ENCODE measurements around the gene TNFAIP8L1.

GRCh38 chr19:4620675-4621074, 18.6 kb upstream of the TNFAIP8L1 start:
- TF ChIP-seq POLR2A (IDR thresholded peaks at IDR 0.05; ENCODE audit: borderline replicate concordance, extremely low read depth, insufficient read depth, insufficient read length) (no peak), SIN3A (IDR thresholded peaks at IDR 0.05; ENCODE audit: low read depth) (no peak), TCF7L2 (IDR thresholded peaks at IDR 0.05; ENCODE audit: borderline replicate concordance, extremely low read depth, insufficient read depth, insufficient read length) (no peak), CTCF (IDR thresholded peaks at IDR 0.05 in 2 of 3, conservative IDR thresholded peaks at IDR 0.05 in 1 of 3; ENCODE audit: borderline replicate concordance in 1 of 3, insufficient read depth in 1 of 3, low read depth in 2 of 3, low read length in 2 of 3) (no peak), ELF1 (IDR thresholded peaks at IDR 0.05; ENCODE audit: borderline replicate concordance, low read depth) (no peak), SP1 (IDR thresholded peaks at IDR 0.05; ENCODE audit: low read depth) (no peak)

Data from HCT116 (cell line).